Psoas muscle (tissue), 8 donors: ENCODE data around the gene SUMO2. TPM values are rescaled to one million over a fixed set of nuclear protein-coding genes. Genes with fewer than 3 reads are reported as not detected.
A peak's percentile ranks its signal among the peaks of the same experiment; 100 is the strongest.

ENCODE experiments used
- ATAC-seq, 4 donors: fragments of 200-7000 bp; cut with Tn5 transposase; one replicate each; pipeline ENCODE4 v1.9.1; 2020; ENCODE audit warnings: moderate library complexity in 3 of 4, mild to moderate bottlenecking in 2 of 4
- DNase-seq, 2 donors: peaks; one replicate each; pipeline ENCODE4 v3.0.0-alpha.2; 2020
- H3K27ac ChIP-seq: fragments of 200-600 bp; one replicate; pipeline ENCODE4 v1.8.0; 2022
- H3K27me3 ChIP-seq, 3 donors: fragments of 200-600 bp in 1 of 3; one replicate each; pipeline versions ENCODE4 v1.6.1 to v1.8.0; 2013 to 2022; ENCODE audit warnings: low read length in 2 of 3, mild to moderate bottlenecking in 2 of 3, moderate library complexity in 1 of 3; ENCODE audit not compliant: insufficient read depth in 3 of 3
- H3K36me3 ChIP-seq, 2 donors: fragments of 200-600 bp in 1 of 2; one replicate each; pipeline versions ENCODE4 v1.6.1 to v1.8.0; 2013 to 2022; ENCODE audit warnings: low read depth in 1 of 2, mild to moderate bottlenecking in 1 of 2, moderate library complexity in 1 of 2; ENCODE audit not compliant: insufficient read depth in 1 of 2
- H3K4me1 ChIP-seq: fragments of 200-600 bp; one replicate; pipeline ENCODE4 v1.8.0; 2022
- H3K4me3 ChIP-seq: fragments of 200-600 bp; one replicate; pipeline ENCODE4 v1.8.0; 2022; ENCODE audit warnings: mild to moderate bottlenecking
- H3K9me3 ChIP-seq: fragments of 200-600 bp; one replicate; pipeline ENCODE4 v1.8.0; 2022
- CTCF ChIP-seq: fragments of 200-600 bp; IDR thresholded peaks from one replicate; pipeline ENCODE4 v1.8.0; 2022; ENCODE audit warnings: antibody characterized with exemption
- WGBS, 3 donors: extraction: QIAGEN DNeasy Blood & Tissue Kit; methylation state at CpG; one replicate each; pipeline versions ENCODE4 v1.1.6 to v1.1.7; 2013; 5-methylcytosine and 5-hydroxymethylcytosine counted together
- intact Hi-C, 2 donors: fragments of 100-400 bp; cut with DNase I; formaldehyde crosslinking; loops; one replicate each; pipeline versions ENCODE4 v1.11.0 to v1.14.2; 2022
- polyA plus RNA-seq, 3 donors: library from polyadenylated mRNA; stranded (reverse); fragments of 200-250 nt; gene quantifications; one replicate each; pipeline ENCODE4 v1.2.3, GENCODE V29; 2013
- total RNA-seq, 4 donors: library from RNA; stranded (reverse); fragmentation: NEBNext Ultra II Directional in 2 of 4; extraction: Animal tissue kit (Norgen Biotek cat#: 25700) in 2 of 4; gene quantifications; one replicate each; pipeline versions ENCODE4 v1.2.1 to v1.2.4, GENCODE V29; 2021 to 2023
- donor health status: healthy with polysubstance abuse.
- donor health status: DM: no; HTN: no; CAD: no; lungs with moderate emphysema.
- donor health status: Bipolar disorder and iron deficiency.
- donor health status: healthy.
- donor health status: DM: yes; HTN: yes; CAD: no.
- donor health status: DM: no; HTN: no; CAD: no.
- donor health status: DM: no; HTN: no; CAD: no.
- donor health status: DM: yes; HTN: yes; CAD: no.

The SUMO2 gene
- total and polyA plus RNA-seq, 7 donors: 50.1 to 203 (median 161) TPM

GRCh38 chr17:75126954-75127353 lies 55.8 kb downstream of the SUMO2 start:
- no peak for TF ChIP-seq CTCF
- peaks cover 0 to 17% of the 10 kb centered on the region in 2 donors for H3K36me3 ChIP-seq
- no peak for DNase-seq
- no peak overlapping the region for H3K27ac ChIP-seq
- no peak overlapping the region for H3K4me3 ChIP-seq
- ATAC-seq: no peak
- intact Hi-C loops: no loop called here
- H3K9me3 ChIP-seq: no peaks in the 10 kb centered on the region
- H3K4me1 ChIP-seq: peaks cover 10% of the 10 kb centered on the region
- 83 to 96% (median 86%) methylated on average over 7 to 8 of the region's 8 CpGs for WGBS, 3 donors
- no peaks in the 10 kb centered on the region for H3K27me3 ChIP-seq

- H3K4me1 ChIP-seq: peaks cover 10% of the 10 kb centered on the region
- no peaks in the 10 kb centered on the region for H3K9me3 ChIP-seq
- 55 to 61% (median 59%) methylated on average over 3 of the region's 3 CpGs for WGBS, 3 donors
- no peak for TF ChIP-seq CTCF
- no peak for DNase-seq
- H3K27ac ChIP-seq: no peak overlapping the region
- no peak overlapping the region for H3K4me3 ChIP-seq
- H3K27me3 ChIP-seq: no peaks in the 10 kb centered on the region
- intact Hi-C loops: no loop called here
- no peak for ATAC-seq
- peaks cover 0 to 17% of the 10 kb centered on the region in 2 donors for H3K36me3 ChIP-seq
These were observed 56.8 kb downstream of the SUMO2 start for GRCh38 chr17:75125984-75126383.

- ATAC-seq: no peak
- no peak for DNase-seq
- peaks cover 5% of the 10 kb centered on the region for H3K4me1 ChIP-seq
- intact Hi-C loops: no loop called here
- H3K4me3 ChIP-seq: no peak overlapping the region
- no peak for TF ChIP-seq CTCF
- H3K27ac ChIP-seq: no peak overlapping the region
- 87 to 97% (median 90%) methylated on average over 4 of the region's 4 CpGs for WGBS, 3 donors
- no peaks in the 10 kb centered on the region for H3K27me3 ChIP-seq
- H3K36me3 ChIP-seq: peaks cover 0 to 17% of the 10 kb centered on the region in 2 donors
- H3K9me3 ChIP-seq: no peaks in the 10 kb centered on the region
These were observed 58.0 kb downstream of the SUMO2 start for GRCh38 chr17:75124819-75125162.

GRCh38 chr17:75124041-75124818 lies 58.5 kb downstream of the SUMO2 start:
- WGBS, 3 donors: 71 to 81% (median 75%) methylated on average over 19 of the region's 19 CpGs
- TF ChIP-seq CTCF: no peak
- Histone ChIP-seq H3K4me1 (peaks cover 5% of the 10 kb centered on the region), H3K4me3 (no peak overlapping the region), H3K9me3 (no peaks in the 10 kb centered on the region), H3K27ac (no peak overlapping the region), H3K36me3 (peaks cover 0 to 12% of the 10 kb centered on the region in 2 donors), H3K27me3 (no peaks in the 10 kb centered on the region)
- peak; percentile 44 to 73 (median 64) for ATAC-seq
- peak; percentile 52 to 63 for DNase-seq
- intact Hi-C loops: no loop called here

- intact Hi-C loops: no loop called here
- no peak for TF ChIP-seq CTCF
- H3K36me3 ChIP-seq: peaks cover 0 to 11% of the 10 kb centered on the region in 2 donors
- DNase-seq: no peak
- WGBS, 3 donors: 88 to 92% (median 92%) methylated on average over 14 of the region's 14 CpGs
- no peak overlapping the region for H3K27ac ChIP-seq
- no peaks in the 10 kb centered on the region for H3K27me3 ChIP-seq
- ATAC-seq: no peak
- no peaks in the 10 kb centered on the region for H3K9me3 ChIP-seq
- no peak overlapping the region for H3K4me3 ChIP-seq
- peaks cover 4% of the 10 kb centered on the region for H3K4me1 ChIP-seq
These were observed 64.5 kb downstream of the SUMO2 start for GRCh38 chr17:75118307-75118706.
